Epithelial cell of proximal tubule (primary cell): ENCODE results near the gene CD93. TPM values are rescaled to one million over a fixed set of nuclear protein-coding genes. Genes with fewer than 3 reads are reported as not detected.

ENCODE experiments used
- DNase-seq: peaks from one replicate; pipeline ENCODE4 v3.0.0-alpha.2; 2011; ENCODE audit warnings: low read depth
- H3K4me3 ChIP-seq: 2 replicates; pipeline ENCODE4 v1.5.1; 2011; ENCODE audit warnings: low read depth, mild to moderate bottlenecking, low read length
- total RNA-seq: library from RNA; depleted of rRNA; stranded (reverse); fragments of >200 nt; gene quantifications from 2 replicates; pipeline ENCODE4 v1.2.3, GENCODE V29; 2015
- TF ChIP-seq, protein P1 (sequence below): conservative IDR thresholded peaks from 2 replicates; pipeline ENCODE4 v1.5.1; 2012; ENCODE audit warnings: low read depth, mild to moderate bottlenecking, low read length

CD93 gene, protein sequence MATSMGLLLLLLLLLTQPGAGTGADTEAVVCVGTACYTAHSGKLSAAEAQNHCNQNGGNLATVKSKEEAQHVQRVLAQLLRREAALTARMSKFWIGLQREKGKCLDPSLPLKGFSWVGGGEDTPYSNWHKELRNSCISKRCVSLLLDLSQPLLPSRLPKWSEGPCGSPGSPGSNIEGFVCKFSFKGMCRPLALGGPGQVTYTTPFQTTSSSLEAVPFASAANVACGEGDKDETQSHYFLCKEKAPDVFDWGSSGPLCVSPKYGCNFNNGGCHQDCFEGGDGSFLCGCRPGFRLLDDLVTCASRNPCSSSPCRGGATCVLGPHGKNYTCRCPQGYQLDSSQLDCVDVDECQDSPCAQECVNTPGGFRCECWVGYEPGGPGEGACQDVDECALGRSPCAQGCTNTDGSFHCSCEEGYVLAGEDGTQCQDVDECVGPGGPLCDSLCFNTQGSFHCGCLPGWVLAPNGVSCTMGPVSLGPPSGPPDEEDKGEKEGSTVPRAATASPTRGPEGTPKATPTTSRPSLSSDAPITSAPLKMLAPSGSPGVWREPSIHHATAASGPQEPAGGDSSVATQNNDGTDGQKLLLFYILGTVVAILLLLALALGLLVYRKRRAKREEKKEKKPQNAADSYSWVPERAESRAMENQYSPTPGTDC
- total RNA-seq = 0.06 and 0.07 TPM in 2 replicates

DNA sequence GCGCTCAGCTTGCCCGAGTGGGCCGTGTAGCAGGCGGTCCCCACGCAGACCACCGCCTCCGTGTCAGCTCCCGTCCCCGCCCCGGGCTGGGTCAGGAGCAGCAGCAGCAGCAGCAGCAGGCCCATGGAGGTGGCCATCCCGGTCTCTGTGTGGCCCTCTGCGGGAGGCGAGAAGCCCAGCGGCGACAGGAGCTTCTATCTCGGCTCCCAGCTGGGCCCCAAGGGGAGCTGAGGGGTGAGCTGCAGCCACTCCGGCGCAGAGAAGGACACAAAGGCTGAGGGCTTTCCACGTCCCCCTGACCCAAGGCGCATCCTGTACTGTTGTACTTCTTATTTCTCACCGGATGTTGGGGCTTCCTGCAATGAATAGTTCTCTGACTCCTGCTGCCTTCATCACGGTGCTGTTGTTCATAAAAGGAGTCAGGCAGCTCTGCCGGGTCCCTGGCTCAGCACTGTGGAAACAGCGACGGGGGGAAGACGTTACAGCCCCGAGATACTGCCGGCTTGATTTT, at the start of gene CD93:
Gene CD93 (minus strand): TSS at position 269 of the 511 bp plus-strand sequence. CDS start 132 bp downstream, at position 137.
- TF ChIP-seq, protein P1, sequence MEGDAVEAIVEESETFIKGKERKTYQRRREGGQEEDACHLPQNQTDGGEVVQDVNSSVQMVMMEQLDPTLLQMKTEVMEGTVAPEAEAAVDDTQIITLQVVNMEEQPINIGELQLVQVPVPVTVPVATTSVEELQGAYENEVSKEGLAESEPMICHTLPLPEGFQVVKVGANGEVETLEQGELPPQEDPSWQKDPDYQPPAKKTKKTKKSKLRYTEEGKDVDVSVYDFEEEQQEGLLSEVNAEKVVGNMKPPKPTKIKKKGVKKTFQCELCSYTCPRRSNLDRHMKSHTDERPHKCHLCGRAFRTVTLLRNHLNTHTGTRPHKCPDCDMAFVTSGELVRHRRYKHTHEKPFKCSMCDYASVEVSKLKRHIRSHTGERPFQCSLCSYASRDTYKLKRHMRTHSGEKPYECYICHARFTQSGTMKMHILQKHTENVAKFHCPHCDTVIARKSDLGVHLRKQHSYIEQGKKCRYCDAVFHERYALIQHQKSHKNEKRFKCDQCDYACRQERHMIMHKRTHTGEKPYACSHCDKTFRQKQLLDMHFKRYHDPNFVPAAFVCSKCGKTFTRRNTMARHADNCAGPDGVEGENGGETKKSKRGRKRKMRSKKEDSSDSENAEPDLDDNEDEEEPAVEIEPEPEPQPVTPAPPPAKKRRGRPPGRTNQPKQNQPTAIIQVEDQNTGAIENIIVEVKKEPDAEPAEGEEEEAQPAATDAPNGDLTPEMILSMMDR = no peak
- H3K4me3 ChIP-seq = no peak within 1 kb of the TSS
- no peak for DNase-seq

DNA sequence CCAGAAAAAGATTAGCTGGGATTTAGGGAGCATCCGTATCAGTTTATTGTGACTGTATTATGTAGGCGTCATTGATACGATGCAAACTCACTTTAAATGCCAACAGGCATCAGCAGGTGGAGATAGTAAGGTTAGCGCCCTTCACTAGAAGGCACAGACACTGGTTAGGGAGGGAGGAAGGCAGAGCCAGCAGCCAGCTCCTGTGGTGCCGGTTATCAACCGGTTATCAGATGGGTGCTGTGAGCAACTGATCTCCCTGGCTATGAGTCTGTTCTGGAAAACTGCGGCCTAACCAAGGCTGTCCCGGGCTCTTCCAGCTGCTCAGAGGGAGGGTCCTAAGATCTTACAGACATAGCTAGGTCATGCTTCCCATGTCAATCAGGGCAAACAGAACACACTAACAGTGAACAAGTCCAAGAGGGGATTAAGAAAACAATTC, 47.5 kb upstream of the CD93 start:
- no peak for DNase-seq
- TF ChIP-seq, protein P1 = no peak
- no peak overlapping the region for H3K4me3 ChIP-seq

DNA sequence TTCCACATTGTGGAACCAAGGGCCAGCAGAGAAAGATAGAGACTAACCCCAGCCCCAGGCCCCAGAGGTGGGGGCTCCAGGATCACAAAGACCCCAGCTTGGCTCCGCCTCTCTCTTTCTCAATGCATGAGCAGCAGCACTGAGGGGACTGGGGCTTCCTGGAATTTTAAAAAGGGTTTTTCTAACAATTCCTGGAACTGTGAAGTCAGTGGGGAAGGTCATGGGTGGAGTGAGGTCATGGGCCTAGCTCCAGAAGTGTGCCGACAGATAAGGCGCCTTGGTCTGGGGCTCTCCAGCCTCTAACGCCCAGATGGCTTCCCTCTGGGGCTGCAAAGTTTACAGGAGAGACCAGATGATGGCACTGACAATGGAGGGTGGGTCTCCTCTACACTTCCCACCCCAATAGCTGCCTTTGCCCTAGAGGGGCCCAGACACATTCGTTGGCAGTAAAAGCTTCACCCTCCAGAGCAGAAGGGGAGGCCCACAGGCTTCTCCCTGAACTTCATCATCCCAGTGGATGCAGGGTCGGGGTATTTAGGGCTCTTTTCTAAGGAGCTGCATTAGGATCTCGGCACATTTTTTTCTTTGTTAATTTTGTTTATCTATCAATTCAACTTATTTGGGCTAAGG, 46.9 kb upstream of the CD93 start:
- no peak for DNase-seq
- no peak overlapping the region for H3K4me3 ChIP-seq
- TF ChIP-seq, protein P1 = no peak

DNA sequence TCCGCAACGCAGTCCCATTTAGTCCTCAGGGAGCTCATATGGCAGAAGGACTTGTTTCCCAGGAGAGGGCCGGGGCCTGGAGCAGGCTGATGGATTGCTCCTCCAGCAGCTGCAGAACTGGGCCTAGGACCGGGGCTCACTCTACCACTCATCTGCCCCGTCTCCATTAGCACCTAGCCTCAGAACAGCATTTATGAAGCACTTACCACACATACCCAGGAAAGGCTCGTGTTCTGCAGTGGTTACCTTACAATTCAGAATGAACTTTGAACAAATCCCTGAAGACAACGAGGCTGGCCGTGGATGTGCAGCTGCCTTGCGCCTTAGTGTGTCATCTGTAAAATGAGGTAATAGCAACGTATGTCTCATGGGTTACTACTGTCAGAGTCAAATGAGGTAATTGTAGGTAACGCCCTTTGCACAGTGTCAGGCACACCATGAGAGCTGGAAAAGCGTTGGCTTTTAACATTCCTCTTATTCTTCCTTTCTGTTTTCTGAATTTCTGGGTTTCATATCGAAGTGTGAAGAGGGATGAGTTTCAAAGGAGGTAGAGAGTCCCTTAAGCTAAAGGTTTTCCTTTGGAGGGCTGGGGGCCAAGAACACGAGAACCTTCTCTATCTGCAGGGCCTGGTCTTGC, 46.3 kb upstream of the CD93 start:
- no peak for DNase-seq
- H3K4me3 ChIP-seq = no peak overlapping the region
- TF ChIP-seq, protein P1 = no peak

DNA sequence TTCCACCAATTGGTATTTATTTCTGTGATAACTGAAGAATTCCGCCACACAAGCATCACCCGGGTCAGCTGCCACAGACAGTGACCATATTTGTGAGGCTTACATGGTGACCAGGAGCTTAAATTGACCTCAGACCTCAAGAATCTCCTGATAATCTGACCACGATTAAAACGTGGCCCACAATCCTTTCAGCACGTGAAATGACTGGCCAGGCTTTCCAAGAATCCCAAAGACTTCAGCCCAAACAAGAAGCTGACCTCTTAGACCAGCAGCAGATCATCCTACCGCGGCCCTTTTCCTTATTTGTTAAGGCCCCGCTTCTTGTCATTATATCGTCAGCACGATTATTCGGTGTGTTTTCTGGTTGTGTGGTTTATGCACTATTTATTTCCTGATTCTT, 45.6 kb upstream of the CD93 start:
- DNase-seq = no peak
- TF ChIP-seq, protein P1 = no peak
- no peak overlapping the region for H3K4me3 ChIP-seq

DNA sequence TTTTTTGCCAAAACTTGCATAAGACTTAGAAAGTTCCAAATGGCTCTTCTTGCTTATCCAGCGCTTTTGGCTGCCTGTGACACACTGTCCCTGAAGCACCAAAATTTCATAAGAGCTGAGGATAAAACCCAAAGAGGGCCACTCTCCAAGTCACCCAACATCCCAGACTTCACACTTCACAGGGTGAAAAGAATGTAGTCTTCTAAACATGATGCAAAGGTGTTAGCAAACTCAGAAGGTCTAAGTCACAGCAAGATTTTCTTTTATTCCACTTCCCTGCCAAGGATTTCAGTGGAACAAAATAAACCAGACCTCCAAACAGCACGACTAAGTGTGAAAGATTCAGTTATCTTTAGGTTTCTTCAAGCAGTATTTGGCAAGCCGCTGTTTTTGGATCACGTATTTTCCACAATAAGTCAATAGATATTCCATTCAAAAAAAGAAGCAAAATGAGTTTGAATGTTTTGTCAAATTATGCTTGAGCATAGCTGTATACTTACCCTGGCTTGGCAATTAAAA, 44.6 kb upstream of the CD93 start:
- DNase-seq = no peak
- TF ChIP-seq, protein P1 = no peak
- no peak overlapping the region for H3K4me3 ChIP-seq
